SK-N-SH (cell line): ENCODE measurements around the gene WIF1. TPM values are rescaled to one million over a fixed set of nuclear protein-coding genes. Genes with fewer than 3 reads are reported as not detected.

Experiments
- CTCF ChIA-PET: fragments of 300-600, 350-600 bp; formaldehyde crosslinking; extraction: SDS; loops from one replicate; lab custom pipeline; 2021; lab: Yijun Ruan, JAX
- POLR2A ChIA-PET: fragments of 350-600 bp; sonication (Branson Sonifier 250); formaldehyde crosslinking; extraction: SDS; loops from one replicate; lab custom pipeline; 2020; ENCODE audit warnings: antibody characterized with exemption, inconsistent platforms; lab: Yijun Ruan, JAX
- DNase-seq: peaks from one replicate; pipeline ENCODE4 v3.0.0; 2012
- H2AFZ ChIP-seq: fragments of 200-600 bp; sonication (generic); 2 replicates; pipeline ENCODE4 v1.8.1; 2016; ENCODE audit warnings: antibody characterized with exemption, mild to moderate bottlenecking, low read depth
- H3F3A ChIP-seq: fragments of 200-600 bp; sonication (generic); replicated peaks from 2 replicates; pipeline ENCODE3; 2016; ENCODE audit warnings: antibody characterized with exemption, mild to moderate bottlenecking; ENCODE audit not compliant: insufficient read depth
- H3K27ac ChIP-seq, 2 experiments: fragments of 200-500 bp in 1 of 2; fragments of 200-600 bp in 1 of 2; sonication (Bioruptor generic) in 1 of 2; sonication (generic), shearing (Covaris generic) in 1 of 2; 2 replicates each; pipeline versions ENCODE4 v1.5.1 to v1.6.1; 2014 to 2016; ENCODE audit warnings: low read depth in 2 of 2, inconsistent platforms in 1 of 2, low read length in 1 of 2, mild to moderate bottlenecking in 1 of 2, mixed read lengths in 1 of 2
- H3K27me3 ChIP-seq: fragments of 200-600 bp; sonication (generic), shearing (Covaris generic); 2 replicates; pipeline ENCODE4 v1.6.1; 2016; ENCODE audit warnings: mixed run types; ENCODE audit not compliant: insufficient read depth
- H3K36me3 ChIP-seq, 2 experiments: fragments of 200-500 bp in 1 of 2; fragments of 200-600 bp in 1 of 2; sonication (Bioruptor generic) in 1 of 2; sonication (generic) in 1 of 2; replicated peaks in 1 of 2; 2 replicates each; pipeline versions ENCODE3 to v1.5.1; 2014 to 2016; ENCODE audit warnings: low read length in 1 of 2, mild to moderate bottlenecking in 1 of 2; ENCODE audit not compliant: insufficient read depth in 2 of 2, control insufficient read depth in 1 of 2
- H3K4me1 ChIP-seq, 2 experiments: fragments of 200-500 bp in 1 of 2; fragments of 200-600 bp in 1 of 2; sonication (Bioruptor generic) in 1 of 2; sonication (generic), shearing (Covaris generic) in 1 of 2; 2 replicates each; pipeline versions ENCODE4 v1.5.1 to v1.6.1; 2014 to 2016; ENCODE audit warnings: low read depth in 1 of 2, low read length in 1 of 2, mixed run types in 1 of 2; ENCODE audit not compliant: insufficient read depth in 2 of 2, control insufficient read depth in 1 of 2
- H3K4me2 ChIP-seq: fragments of 200-600 bp; sonication (generic), shearing (Covaris generic); 2 replicates; pipeline ENCODE4 v1.6.1; 2017; ENCODE audit warnings: mixed run types
- H3K4me3 ChIP-seq, 2 experiments: fragments of 200-500 bp in 1 of 2; fragments of 200-600 bp in 1 of 2; sonication (Bioruptor generic) in 1 of 2; sonication (generic), shearing (Covaris generic) in 1 of 2; 2 replicates each; pipeline versions ENCODE4 v1.5.1 to v1.8.1; 2014 to 2016; ENCODE audit warnings: low read depth in 2 of 2, inconsistent platforms in 1 of 2, low read length in 1 of 2, mild to moderate bottlenecking in 1 of 2, mixed read lengths in 1 of 2, moderate library complexity in 1 of 2
- H3K79me2 ChIP-seq: fragments of 200-600 bp; sonication (generic); 2 replicates; pipeline ENCODE4 v1.8.1; 2017; ENCODE audit warnings: mild to moderate bottlenecking; ENCODE audit not compliant: insufficient read depth
- H3K9ac ChIP-seq: fragments of 200-600 bp; sonication (generic); 2 replicates; pipeline ENCODE4 v1.6.1; 2017; ENCODE audit warnings: mixed run types
- H3K9me2 ChIP-seq: fragments of 200-600 bp; sonication (generic); 2 replicates; pipeline ENCODE4 v1.6.1; 2017; ENCODE audit warnings: mixed run types
- H3K9me3 ChIP-seq: fragments of 200-600 bp; sonication (generic); 2 replicates; pipeline ENCODE4 v1.6.1; 2017; ENCODE audit warnings: mixed run types, mild to moderate bottlenecking, moderate library complexity
- H4K20me1 ChIP-seq: fragments of 200-600 bp; sonication (generic); 2 replicates; pipeline ENCODE4 v1.6.1; 2017; ENCODE audit warnings: mild to moderate bottlenecking, mixed run types; ENCODE audit not compliant: insufficient read depth
- ELF1 ChIP-seq: IDR thresholded peaks from 2 replicates; pipeline ENCODE4 v1.4.0; 2012
- EP300 ChIP-seq, 2 experiments: IDR thresholded peaks; 2 replicates each; pipeline versions ENCODE4 v1.4.0 to v1.6.1; 2012; ENCODE audit warnings: borderline replicate concordance in 1 of 2, low read depth in 1 of 2, low read length in 1 of 2
- EZH2phosphoT487 ChIP-seq: fragments of 200-600 bp; sonication (generic); IDR thresholded peaks from 2 replicates; pipeline ENCODE4 v1.6.1; 2017; ENCODE audit warnings: low read depth, mixed run types, mild to moderate bottlenecking, antibody characterized with exemption, moderate library complexity, borderline replicate concordance
- FOSL2 ChIP-seq: IDR thresholded peaks from 2 replicates; pipeline ENCODE4 v1.4.0; 2012; ENCODE audit warnings: low read depth, mild to moderate bottlenecking, moderate library complexity, borderline replicate concordance
- FOXJ3 ChIP-seq: sonication (generic); formaldehyde crosslinking; IDR thresholded peaks from 2 replicates; pipeline ENCODE4 v1.5.1; 2020; ENCODE audit warnings: mild to moderate bottlenecking, missing genetic modification reagents
- JUND ChIP-seq: IDR thresholded peaks from 2 replicates; pipeline ENCODE4 v1.4.0; 2012
- MAX ChIP-seq: IDR thresholded peaks from 2 replicates; pipeline ENCODE4 v1.4.0; 2012; ENCODE audit warnings: low read depth
- MXI1 ChIP-seq: IDR thresholded peaks from 2 replicates; pipeline ENCODE4 v1.6.1; 2012; ENCODE audit warnings: mild to moderate bottlenecking, low read depth, low read length, improper control_type of control experiment
- NFIC ChIP-seq: IDR thresholded peaks from 2 replicates; pipeline ENCODE4 v1.4.0; 2012; ENCODE audit warnings: borderline replicate concordance
- NRF1 ChIP-seq: IDR thresholded peaks from 2 replicates; pipeline ENCODE4 v1.6.1; 2012; ENCODE audit warnings: low read depth, mild to moderate bottlenecking, low read length
- PBX3 ChIP-seq: IDR thresholded peaks from 2 replicates; pipeline ENCODE4; 2012
- RAD21 ChIP-seq: IDR thresholded peaks from 2 replicates; pipeline ENCODE4 v1.6.1; 2012; ENCODE audit warnings: mild to moderate bottlenecking, low read length
- RXRA ChIP-seq: IDR thresholded peaks from 2 replicates; pipeline ENCODE4 v1.4.0; 2012; ENCODE audit warnings: low read depth, mild to moderate bottlenecking, borderline replicate concordance
- SIN3A ChIP-seq: IDR thresholded peaks from 2 replicates; pipeline ENCODE4 v1.6.1; 2012; ENCODE audit warnings: low read depth, mild to moderate bottlenecking, low read length, moderate library complexity, borderline replicate concordance
- TCF12 ChIP-seq: IDR thresholded peaks from 2 replicates; pipeline ENCODE4 v1.4.0; 2012
- TEAD4 ChIP-seq: IDR thresholded peaks from 2 replicates; pipeline ENCODE4 v1.4.0; 2012; ENCODE audit warnings: mild to moderate bottlenecking, borderline replicate concordance; ENCODE audit not compliant: insufficient read depth
- USF1 ChIP-seq: IDR thresholded peaks from 2 replicates; pipeline ENCODE4 v1.4.0; 2012; ENCODE audit warnings: low read depth, borderline replicate concordance
- USF2 ChIP-seq: fragments of 150-350 bp; IDR thresholded peaks from 2 replicates; pipeline ENCODE4 v1.6.1; 2017; ENCODE audit warnings: antibody characterized with exemption, low read length, low read depth, borderline replicate concordance
- ZBTB33 ChIP-seq: IDR thresholded peaks from 2 replicates; pipeline ENCODE4 v1.4.0; 2012; ENCODE audit warnings: low read depth, borderline replicate concordance
- WGBS: methylation state at CpG from one replicate; pipeline ENCODE4 v1.1.6; 2017; ENCODE audit warnings: low lambda C conversion rate; 5-methylcytosine and 5-hydroxymethylcytosine counted together
- polyA plus RNA-seq, 3 experiments: library from polyadenylated mRNA; depleted of rRNA; stranded (reverse); fragments of >200 nt; gene quantifications; 2 replicates each; pipeline ENCODE4 v1.2.3, GENCODE V29; 2012
- small RNA-seq, 7 experiments: library from RNA; depleted of rRNA; stranded (forward); fragments of <200 nt; gene quantifications; one replicate each; pipeline ENCODE3, GENCODE V24; 2012
- TF ChIP-seq, protein P1 (sequence below): fragments of 200-600 bp; sonication (generic); IDR thresholded peaks from 2 replicates; pipeline ENCODE4 v1.6.1; 2017; ENCODE audit warnings: antibody characterized with exemption, mild to moderate bottlenecking, moderate library complexity

Gene WIF1
- polyA plus RNA-seq, 1 of the 3 experiments (the other 2 are of a cell fraction): not detected

DNA sequence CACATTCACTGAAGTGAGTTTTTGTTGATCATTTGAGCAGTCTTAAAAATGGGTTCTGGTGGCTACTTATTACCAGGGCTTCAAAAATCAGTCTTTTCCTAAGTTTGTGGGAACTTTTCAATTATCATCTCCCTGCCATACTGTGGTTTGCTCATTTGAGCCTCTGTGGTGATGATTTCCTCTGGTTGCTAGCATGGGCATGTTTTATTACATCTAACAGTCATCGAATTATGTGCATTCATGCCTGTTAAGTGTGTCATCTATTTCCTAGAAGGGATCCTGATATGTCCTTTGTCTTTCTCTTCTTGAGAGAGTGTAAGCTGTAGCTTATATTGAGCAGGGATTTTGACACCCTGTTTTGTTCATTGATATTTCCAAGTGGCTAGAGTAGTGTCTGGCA is 116.8 kb downstream of the WIF1 start:
- no peak for DNase-seq
- Histone ChIP-seq H3F3A (no peaks in the 10 kb centered on the region), H3K9ac (no peak overlapping the region), H3K9me2 (no peaks in the 10 kb centered on the region), H3K9me3 (no peaks in the 10 kb centered on the region), H4K20me1 (no peaks in the 10 kb centered on the region), H3K4me2 (no peak overlapping the region), H2AFZ (no peak overlapping the region), H3K27ac (no peak overlapping the region), H3K79me2 (no peaks in the 10 kb centered on the region), H3K4me1 (no peaks in the 10 kb centered on the region), H3K36me3 (no peaks in the 10 kb centered on the region), H3K4me3 (no peak overlapping the region), H3K27me3 (no peaks in the 10 kb centered on the region)
- 0% methylated on average over 1 of the region's 1 CpG for WGBS
- POLR2A ChIA-PET: no interaction called here
- CTCF ChIA-PET: no interaction called here
- TF ChIP-seq NRF1 (no peak), PBX3 (no peak), TEAD4 (no peak), EP300 (IDR thresholded peaks at IDR 0.05; ENCODE audit: borderline replicate concordance in 1 of 2, low read depth in 1 of 2, low read length in 1 of 2) (no peak), ELF1 (no peak), NFIC (no peak), FOSL2 (no peak), MXI1 (no peak), RXRA (no peak), JUND (no peak), USF1 (no peak), TCF12 (no peak), SIN3A (no peak), USF2 (no peak), MAX (no peak), ZBTB33 (no peak), RAD21 (no peak), EZH2phosphoT487 (no peak), FOXJ3 (CRISPR knock-in tag) (no peak)
- TF ChIP-seq, protein P1, sequence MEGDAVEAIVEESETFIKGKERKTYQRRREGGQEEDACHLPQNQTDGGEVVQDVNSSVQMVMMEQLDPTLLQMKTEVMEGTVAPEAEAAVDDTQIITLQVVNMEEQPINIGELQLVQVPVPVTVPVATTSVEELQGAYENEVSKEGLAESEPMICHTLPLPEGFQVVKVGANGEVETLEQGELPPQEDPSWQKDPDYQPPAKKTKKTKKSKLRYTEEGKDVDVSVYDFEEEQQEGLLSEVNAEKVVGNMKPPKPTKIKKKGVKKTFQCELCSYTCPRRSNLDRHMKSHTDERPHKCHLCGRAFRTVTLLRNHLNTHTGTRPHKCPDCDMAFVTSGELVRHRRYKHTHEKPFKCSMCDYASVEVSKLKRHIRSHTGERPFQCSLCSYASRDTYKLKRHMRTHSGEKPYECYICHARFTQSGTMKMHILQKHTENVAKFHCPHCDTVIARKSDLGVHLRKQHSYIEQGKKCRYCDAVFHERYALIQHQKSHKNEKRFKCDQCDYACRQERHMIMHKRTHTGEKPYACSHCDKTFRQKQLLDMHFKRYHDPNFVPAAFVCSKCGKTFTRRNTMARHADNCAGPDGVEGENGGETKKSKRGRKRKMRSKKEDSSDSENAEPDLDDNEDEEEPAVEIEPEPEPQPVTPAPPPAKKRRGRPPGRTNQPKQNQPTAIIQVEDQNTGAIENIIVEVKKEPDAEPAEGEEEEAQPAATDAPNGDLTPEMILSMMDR: no peak

Small RNA genes within 50 kb of the gene (small RNA-seq; reads per million reads assigned to genes)
- 0 to 33.9 (median 0.29) reads per million in 7 experiments for gene RNU6-166P

Other genes starting within 250 kb of the WIF1 start
- gene LEMD3, start 48.3 kb upstream of the WIF1 start, polyA plus RNA-seq (2012; rRNA removed): 4.4 and 6.1 TPM in 2 replicates
- gene MSRB3, start 157.4 kb upstream of the WIF1 start, polyA plus RNA-seq (2012; rRNA removed): 24.3 and 32.1 TPM in 2 replicates